Heart left ventricle (tissue), 13 donors: Measurements from ENCODE around the gene FUT8.

ENCODE experiments used
- CTCF ChIP-seq, 12 donors: fragments of 200-600 bp; sonication (generic) in 4 of 12; IDR thresholded peaks; one replicate each; pipeline versions ENCODE4 v1.5.0 to v1.8.0; 2018 to 2022; ENCODE audit warnings: antibody characterized with exemption in 12 of 12, mild to moderate bottlenecking in 5 of 12
- POLR2A ChIP-seq, 2 donors: fragments of 450-650 bp; IDR thresholded peaks; one replicate each; pipeline ENCODE4 v1.6.1; 2017; ENCODE audit warnings: antibody characterized with exemption in 2 of 2, mild to moderate bottlenecking in 2 of 2, moderate library complexity in 2 of 2
- donor health status: ischemic (EF 13 %, LVEDD 7.1; RV severe dilation, severe dysfunction).
- donor health status: DM: no; HTN: yes; CAD: no.
- donor health status: DM: no; HTN: no; CAD: no.
- donor health status: ischemic (EF 25% LVEDD 6.9; RV normal size, moderate dysfunction).
- donor health status: ischemic (EF 25% LVEDD 5.7; RV mildly dilated, moderate dysfunction).
- donor health status: ischemic (EF 35%, LVEDD 5.7; RV mildly dilated, moderate dysfunction).
- donor health status: nonischemic (EF 11% LVEDD 7.7; RV severe dilation, severe dysfunction).
- donor health status: DM: yes; HTN: yes; CAD: no.
- donor health status: PGD.
- donor health status: ischemic (EF 29% LVEDD 5.4; RV normal size, mild dysfunction).
- donor health status: nonischemic (EF 23%, LVEDD 6.1; RV moderate dilation, normal function).

GRCh38 chr14:65478017-65478416 is 65.5 kb downstream of the FUT8 start:
- TF ChIP-seq CTCF (IDR thresholded peaks at IDR 0.05) (no peak), POLR2A (IDR thresholded peaks at IDR 0.05) (no peak)
